ENCODE results near the gene PRKCE. TPM values are rescaled to one million over a fixed set of nuclear protein-coding genes. Genes with fewer than 3 reads are reported as not detected.

The PRKCE gene
- total RNA-seq, 2 experiments from 2014 or later: 17.0 to 42.1 TPM

GRCh38 chr2:46040563-46041155 lies 389.2 kb downstream of the PRKCE start:
- no TSS peak for BruUV-seq (replicated peaks)
- no peaks in the 10 kb centered on the region for H4K20me1 ChIP-seq (ENCODE audit: insufficient read depth, low read length)
- no peak overlapping the region for H3K4me2 ChIP-seq (ENCODE audit: low read length)
- DNase-seq (ENCODE audit: low spot score): no peak
- H3K79me2 ChIP-seq (ENCODE audit: insufficient read depth, low read depth, low read length): no peaks in the 10 kb centered on the region
- H3K27ac ChIP-seq (ENCODE audit: low read depth, low read length, poor library complexity, severe bottlenecking): no peak overlapping the region
- no peaks in the 10 kb centered on the region for H3K36me3 ChIP-seq (ENCODE audit: insufficient read depth, low read length)
- no peak overlapping the region for H2AFZ ChIP-seq (ENCODE audit: low read length)
- H3K9me2 ChIP-seq (ENCODE audit: insufficient read depth, low read length): no peaks in the 10 kb centered on the region
- ChIA-PET POLR2A (interaction anchor here (0.6 kb wide), 1 partner anchor 82 kb away, joined by 3 read pairs; no protein-coding TSS in a partner anchor), CTCF (ENCODE audit: unreplicated experiment) (no interaction called here)
- H3K4me1 ChIP-seq (ENCODE audit: insufficient read depth, low read length, poor library complexity, severe bottlenecking): no peaks in the 10 kb centered on the region
- TF ChIP-seq EZH2phosphoT487 (IDR thresholded peaks at IDR 0.05; ENCODE audit: borderline replicate concordance, low read depth, low read length) (no peak), CTCF (conservative IDR thresholded peaks at IDR 0.05; ENCODE audit: low read length) (no peak)
- no peaks in the 10 kb centered on the region for H3K9me3 ChIP-seq (ENCODE audit: low read length)
- intact Hi-C loops (cut with micrococcal nuclease; ENCODE audit: unreplicated experiment): no loop called here
- H3K4me3 ChIP-seq (ENCODE audit: low read depth, low read length, poor library complexity, severe bottlenecking): no peak overlapping the region

DNA sequence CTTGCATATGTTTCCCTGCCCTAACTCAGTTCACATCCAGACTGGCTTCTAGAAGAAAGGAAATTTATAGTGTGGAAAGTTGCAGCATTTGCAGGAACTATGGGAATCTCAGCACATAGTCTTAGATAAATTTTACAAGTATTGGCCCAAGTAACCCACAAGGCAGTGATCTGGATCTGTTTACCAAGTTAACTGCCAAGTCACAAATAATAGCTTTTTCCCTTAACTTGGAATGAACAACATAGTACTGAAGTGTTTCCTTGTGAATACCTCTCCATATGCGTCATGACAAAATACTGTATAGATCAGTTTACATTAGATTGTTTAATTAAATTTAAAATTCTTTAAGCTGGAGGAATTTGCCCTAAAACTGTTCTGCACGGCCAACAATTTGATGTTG lies 390.0 kb downstream of the PRKCE start:
- Histone ChIP-seq H4K20me1 (ENCODE audit: insufficient read depth, low read length) (no peaks in the 10 kb centered on the region), H2AFZ (ENCODE audit: low read length) (no peak overlapping the region), H3K9me3 (ENCODE audit: low read length) (no peaks in the 10 kb centered on the region), H3K36me3 (ENCODE audit: insufficient read depth, low read length) (no peaks in the 10 kb centered on the region), H3K4me2 (ENCODE audit: low read length) (no peak overlapping the region), H3K4me1 (ENCODE audit: insufficient read depth, low read length, poor library complexity, severe bottlenecking) (no peaks in the 10 kb centered on the region), H3K4me3 (ENCODE audit: low read depth, low read length, poor library complexity, severe bottlenecking) (no peak overlapping the region), H3K79me2 (ENCODE audit: insufficient read depth, low read depth, low read length) (no peaks in the 10 kb centered on the region), H3K27ac (ENCODE audit: low read depth, low read length, poor library complexity, severe bottlenecking) (no peak overlapping the region), H3K9me2 (ENCODE audit: insufficient read depth, low read length) (no peaks in the 10 kb centered on the region)
- BruUV-seq (replicated peaks): no TSS peak
- ChIA-PET POLR2A (interaction anchor here (0.6 kb wide), 1 partner anchor 523 kb away, joined by 3 read pairs; no protein-coding TSS in a partner anchor), CTCF (ENCODE audit: unreplicated experiment) (no interaction called here)
- intact Hi-C loops (cut with micrococcal nuclease; ENCODE audit: unreplicated experiment): no loop called here
- no peak for DNase-seq (ENCODE audit: low spot score)
- TF ChIP-seq EZH2phosphoT487 (IDR thresholded peaks at IDR 0.05; ENCODE audit: borderline replicate concordance, low read depth, low read length): no peak
- no peak for TF ChIP-seq CTCF (conservative IDR thresholded peaks at IDR 0.05; ENCODE audit: low read length)

DNA sequence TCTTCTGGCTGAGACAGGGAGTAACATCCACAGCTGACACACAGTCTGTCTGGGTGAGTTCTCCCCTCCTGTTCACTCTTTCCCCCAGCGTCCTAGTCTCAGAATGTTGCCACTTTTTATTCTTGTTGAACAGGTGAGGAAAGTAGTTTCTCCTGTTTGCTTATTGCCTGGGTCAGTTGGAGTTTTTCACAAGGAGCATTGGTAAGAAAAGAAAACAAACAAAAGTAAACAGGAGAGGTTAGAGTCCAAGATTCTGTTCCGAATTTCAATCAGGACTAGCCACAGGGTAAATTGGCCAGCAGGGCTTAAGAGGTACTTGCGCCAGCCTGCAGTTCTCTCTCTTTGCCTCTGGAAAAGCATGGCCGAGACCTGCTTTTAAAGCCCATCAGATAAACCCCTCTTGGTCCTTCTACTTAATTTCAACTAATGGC lies 390.7 kb downstream of the PRKCE start:
- BruUV-seq (replicated peaks): no TSS peak
- intact Hi-C loops (cut with micrococcal nuclease; ENCODE audit: unreplicated experiment): no loop called here

More for the DNA sequence above, 390.7 kb downstream of the PRKCE start:
- no peak overlapping the region for H3K4me3 ChIP-seq (ENCODE audit: low read depth, low read length, poor library complexity, severe bottlenecking)
- no peaks in the 10 kb centered on the region for H3K9me3 ChIP-seq (ENCODE audit: low read length)
- H3K9me2 ChIP-seq (ENCODE audit: insufficient read depth, low read length): no peaks in the 10 kb centered on the region
- no peak for TF ChIP-seq EZH2phosphoT487 (IDR thresholded peaks at IDR 0.05; ENCODE audit: borderline replicate concordance, low read depth, low read length)
- TF ChIP-seq CTCF (conservative IDR thresholded peaks at IDR 0.05; ENCODE audit: low read length): no peak
- H3K4me1 ChIP-seq (ENCODE audit: insufficient read depth, low read length, poor library complexity, severe bottlenecking): no peaks in the 10 kb centered on the region
- H4K20me1 ChIP-seq (ENCODE audit: insufficient read depth, low read length): no peaks in the 10 kb centered on the region
- H2AFZ ChIP-seq (ENCODE audit: low read length): no peak overlapping the region
- ChIA-PET POLR2A (interaction anchor here (0.6 kb wide), 1 partner anchor 522 kb away, joined by 3 read pairs; no protein-coding TSS in a partner anchor), CTCF (ENCODE audit: unreplicated experiment) (no interaction called here)
- H3K36me3 ChIP-seq (ENCODE audit: insufficient read depth, low read length): no peaks in the 10 kb centered on the region
- H3K27ac ChIP-seq (ENCODE audit: low read depth, low read length, poor library complexity, severe bottlenecking): no peak overlapping the region
- H3K4me2 ChIP-seq (ENCODE audit: low read length): no peak overlapping the region
- no peaks in the 10 kb centered on the region for H3K79me2 ChIP-seq (ENCODE audit: insufficient read depth, low read depth, low read length)
- DNase-seq (ENCODE audit: low spot score): no peak

All from OCI-LY7 (cell line).